HL-60 (cell line): ENCODE data around the gene KAZN.

Source experiments
- CTCF ChIP-seq: IDR thresholded peaks from one replicate; pipeline ENCODE4 v1.5.1; 2011; ENCODE audit warnings: low read length, control low read depth, inconsistent platforms; ENCODE audit not compliant: insufficient read depth
- GABPA ChIP-seq: IDR thresholded peaks from 2 replicates; pipeline ENCODE4 v1.6.1; 2012; ENCODE audit warnings: low read depth
- POLR2AphosphoS5 ChIP-seq: IDR thresholded peaks from 2 replicates; pipeline ENCODE4 v1.6.1; 2012; ENCODE audit warnings: low read depth
- REST ChIP-seq: IDR thresholded peaks from 2 replicates; pipeline ENCODE4 v1.6.1; 2012; ENCODE audit warnings: low read depth; ENCODE audit not compliant: insufficient replicate concordance
- SPI1 ChIP-seq: IDR thresholded peaks from 2 replicates; pipeline ENCODE4 v1.6.1; 2012; ENCODE audit warnings: low read depth, mild to moderate bottlenecking, borderline replicate concordance

- TF ChIP-seq CTCF (no peak), POLR2AphosphoS5 (no peak), GABPA (no peak), REST (no peak), SPI1 (no peak)
Measured at GRCh38 chr1:15022048-15022447, 423.6 kb downstream of the KAZN start.
